MCF 10A (cell line): ENCODE data around the gene ERBB3. TPM values are rescaled to one million over a fixed set of nuclear protein-coding genes. Genes with fewer than 3 reads are reported as not detected.

Experiments
- BruUV-seq: library from RNA; stranded (reverse); fragments of 400-500 nt; replicated peaks from 2 replicates; lab custom pipeline; 2021; lab: Mats Ljungman, UMichigan
- CTCF ChIA-PET: fragments of 300-600 bp; sonication (Branson Sonifier 250); formaldehyde crosslinking; extraction: SDS; loops from one replicate; lab custom pipeline; 2021; ENCODE audit warnings: antibody characterized with exemption, inconsistent platforms; lab: Yijun Ruan, JAX
- POLR2A ChIA-PET: fragments of 300-600, 350-650 bp; sonication (Branson Sonifier 250); formaldehyde crosslinking; extraction: SDS; loops from one replicate; lab custom pipeline; 2020; ENCODE audit warnings: antibody characterized with exemption, inconsistent platforms; lab: Yijun Ruan, JAX
- DNase-seq: peaks from one replicate; pipeline ENCODE4 v3.0.0-alpha.2; 2018; ENCODE audit not compliant: unreplicated experiment
- H3K27ac Mint-ChIP-seq: one replicate; pipeline ENCODE4 v1.8.0; 2022; ENCODE audit warnings: mild to moderate bottlenecking, low read depth, mixed read lengths; ENCODE audit not compliant: unreplicated experiment
- H3K27me3 Mint-ChIP-seq: one replicate; pipeline ENCODE4 v1.8.0; 2022; ENCODE audit warnings: mixed read lengths; ENCODE audit not compliant: insufficient read depth, unreplicated experiment
- H3K36me3 Mint-ChIP-seq: one replicate; pipeline ENCODE4 v1.8.0; 2022; ENCODE audit warnings: mild to moderate bottlenecking, moderate library complexity, mixed read lengths; ENCODE audit not compliant: insufficient read depth, unreplicated experiment
- H3K4me1 Mint-ChIP-seq: one replicate; pipeline ENCODE4 v1.8.0; 2022; ENCODE audit warnings: mixed read lengths; ENCODE audit not compliant: insufficient read depth, unreplicated experiment
- H3K4me3 Mint-ChIP-seq: one replicate; pipeline ENCODE4 v1.8.0; 2022; ENCODE audit warnings: mild to moderate bottlenecking, moderate library complexity, mixed read lengths; ENCODE audit not compliant: unreplicated experiment
- H3K9me3 Mint-ChIP-seq: one replicate; pipeline ENCODE4 v1.8.0; 2022; ENCODE audit warnings: mixed read lengths; ENCODE audit not compliant: unreplicated experiment
- CTCF ChIP-seq: fragments of 200-600 bp; IDR thresholded peaks from one replicate; pipeline ENCODE4 v1.8.0; 2022; ENCODE audit warnings: antibody characterized with exemption, mild to moderate bottlenecking; ENCODE audit not compliant: unreplicated experiment
- intact Hi-C: fragments of 100-400 bp; cut with micrococcal nuclease; formaldehyde crosslinking; loops from 2 replicates; pipeline ENCODE4 v1.14.1; 2022
- total RNA-seq: library from RNA; stranded (reverse); gene quantifications from 2 replicates; pipeline ENCODE4 v1.2.3, GENCODE V29; 2022

The ERBB3 gene
- total RNA-seq, 1 experiment from 2014 or later, result 3.7 TPM

GRCh38 chr12:56128670-56129205, 48.8 kb downstream of the ERBB3 start:
- no TSS peak for BruUV-seq
- DNase-seq, result peak; percentile 44
- H3K4me3 Mint-ChIP-seq, result peak overlapping the region; percentile 84
- no peaks in the 10 kb centered on the region for H3K27me3 Mint-ChIP-seq
- intact Hi-C loops, result loop anchor here (2.0 kb wide), 1 partner anchor 22 kb away; no protein-coding TSS in a partner anchor
- peaks cover 26% of the 10 kb centered on the region for H3K4me1 Mint-ChIP-seq
- CTCF ChIA-PET, result interaction anchor here (0.6 to 2.3 kb wide), 7 partner anchors 9 to 495 kb away, joined by 3 to 9 read pairs (median 4); partner anchors contain the start of gene SMARCC2
- peaks cover 43% of the 10 kb centered on the region for H3K36me3 Mint-ChIP-seq
- TF ChIP-seq CTCF, result no peak
- POLR2A ChIA-PET, result interaction anchor here (0.6 to 5.5 kb wide), 41 partner anchors 9 to 340 kb away, joined by 3 to 165 read pairs (median 6); partner anchors contain the start of genes ANKRD52, COQ10A, ERBB3 and MYL6
- peak overlapping the region; percentile 84 for H3K27ac Mint-ChIP-seq
- H3K9me3 Mint-ChIP-seq, result no peaks in the 10 kb centered on the region

- peak overlapping the region; percentile 84 for H3K4me3 Mint-ChIP-seq
- DNase-seq, result peak; percentile 61
- H3K27ac Mint-ChIP-seq, result peak overlapping the region; percentile 84
- H3K4me1 Mint-ChIP-seq, result peaks cover 26% of the 10 kb centered on the region
- BruUV-seq, result no TSS peak
- no peaks in the 10 kb centered on the region for H3K9me3 Mint-ChIP-seq
- POLR2A ChIA-PET, result interaction anchor here (0.9 to 5.5 kb wide), 18 partner anchors 8 to 340 kb away, joined by 3 to 165 read pairs (median 12); partner anchors contain the start of genes ERBB3, MYL6, MYL6B and PA2G4
- CTCF ChIA-PET, result interaction anchor here (0.9 to 2.7 kb wide), 6 partner anchors 10 to 129 kb away, joined by 3 to 11 read pairs (median 5); partner anchors contain the start of genes SMARCC2 and ZC3H10
- H3K36me3 Mint-ChIP-seq, result peaks cover 49% of the 10 kb centered on the region
- intact Hi-C loops, result loop anchor here (2.0 kb wide), 1 partner anchor 21 kb away; no protein-coding TSS in a partner anchor
- H3K27me3 Mint-ChIP-seq, result no peaks in the 10 kb centered on the region
- no peak for TF ChIP-seq CTCF
Observed at GRCh38 chr12:56129206-56129941, 49.4 kb downstream of the ERBB3 start.

DNA sequence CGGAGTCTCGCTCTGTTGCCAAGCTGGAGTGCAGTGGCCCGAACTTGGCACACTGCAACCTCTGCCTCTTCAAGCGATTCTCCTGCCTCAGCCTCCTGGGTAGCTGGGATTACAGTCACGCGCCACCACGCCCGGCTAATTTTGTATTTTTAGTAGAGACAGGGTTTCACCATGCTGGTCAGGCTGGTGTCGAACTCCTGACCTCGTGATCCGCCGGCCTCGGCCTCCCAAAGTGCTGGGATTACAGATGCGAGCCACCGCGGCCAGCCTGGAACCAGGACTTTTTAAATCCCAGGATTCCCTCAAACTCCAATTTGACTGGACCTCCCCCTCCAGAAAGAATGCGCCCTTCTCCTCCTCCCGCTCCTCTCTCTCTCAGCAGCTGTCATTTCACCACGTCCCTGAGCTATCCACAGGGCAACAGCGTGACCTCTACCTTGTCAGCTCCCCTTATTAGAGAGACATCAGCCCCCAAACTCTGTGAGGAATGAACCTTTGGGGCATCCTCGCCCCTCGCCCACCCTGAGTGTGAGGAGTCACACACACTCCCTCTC, 50.1 kb downstream of the ERBB3 start:
- intact Hi-C loops, result loop anchor here (2.0 kb wide), 1 partner anchor 21 kb away; no protein-coding TSS in a partner anchor

More for the DNA sequence above, 50.1 kb downstream of the ERBB3 start:
- Mint-ChIP-seq H3K36me3 (peaks cover 53% of the 10 kb centered on the region), H3K9me3 (no peaks in the 10 kb centered on the region), H3K27ac (peak overlapping the region; percentile 84), H3K4me1 (peaks cover 26% of the 10 kb centered on the region), H3K4me3 (peak overlapping the region; percentile 84), H3K27me3 (no peaks in the 10 kb centered on the region)
- POLR2A ChIA-PET, result interaction anchor here (1.1 to 5.5 kb wide), 6 partner anchors 10 to 59 kb away, joined by 5 to 165 read pairs (median 52); partner anchors contain the start of genes MYL6, MYL6B, RPL41 and SMARCC2
- DNase-seq, result no peak
- BruUV-seq, result no TSS peak
- no peak for TF ChIP-seq CTCF
- CTCF ChIA-PET, result interaction anchor here (0.6 to 2.7 kb wide), 6 partner anchors 10 to 60 kb away, joined by 3 to 11 read pairs (median 5); partner anchors contain the start of genes SMARCC2 and ZC3H10
